ENCODE results near the gene OR10H1.
"Not testable (repeated sequence)": the region's sequence is repeated elsewhere in the genome, so short reads cannot be mapped to it uniquely, and the experiment has no call there.

OR10H1 gene

DNA sequence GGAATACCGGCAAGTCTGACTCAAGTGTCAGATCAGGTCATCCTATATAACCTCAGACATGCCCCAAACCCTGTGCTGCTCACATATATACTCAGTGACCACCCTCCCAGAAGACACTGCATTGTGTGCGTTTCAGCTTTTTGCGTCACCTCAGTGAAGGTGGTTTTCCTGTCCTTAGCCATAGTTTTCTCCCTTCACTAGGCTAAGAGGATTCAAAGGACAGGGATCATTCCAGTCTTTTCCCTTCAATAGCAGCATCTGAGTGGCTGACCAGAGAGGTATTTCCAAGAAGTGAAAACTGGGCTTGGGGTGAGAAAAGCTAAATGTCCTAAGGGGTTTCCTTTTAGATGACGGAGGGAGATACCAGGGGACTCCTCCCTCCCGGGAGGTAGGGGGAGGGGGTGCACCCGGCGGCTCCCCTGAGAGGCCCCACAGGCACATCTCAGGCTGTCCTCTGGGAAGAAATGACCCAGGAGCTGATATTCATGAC lies 12.7 kb upstream of the OR10H1 start:
- no peak for DNase-seq

DNA sequence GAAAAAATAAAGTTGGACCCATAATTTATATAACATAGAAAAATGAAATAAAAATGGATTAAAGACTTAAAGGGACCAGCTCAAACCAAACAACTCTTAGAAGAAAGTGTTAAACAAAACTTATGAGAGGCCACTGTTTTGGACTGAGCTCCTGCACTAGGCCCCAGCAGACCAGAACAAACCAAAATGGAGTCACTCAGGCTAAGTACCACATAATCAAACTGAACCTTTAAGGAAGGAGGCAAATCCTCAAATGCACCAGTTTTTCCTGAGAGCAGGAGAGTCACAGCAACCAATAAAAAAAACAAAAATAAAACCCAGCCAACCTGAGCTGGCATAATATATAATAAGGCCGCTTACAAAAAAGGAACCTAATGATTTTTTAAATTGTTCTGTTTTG lies 10.3 kb upstream of the OR10H1 start:
- DNase-seq = no peak

DNA sequence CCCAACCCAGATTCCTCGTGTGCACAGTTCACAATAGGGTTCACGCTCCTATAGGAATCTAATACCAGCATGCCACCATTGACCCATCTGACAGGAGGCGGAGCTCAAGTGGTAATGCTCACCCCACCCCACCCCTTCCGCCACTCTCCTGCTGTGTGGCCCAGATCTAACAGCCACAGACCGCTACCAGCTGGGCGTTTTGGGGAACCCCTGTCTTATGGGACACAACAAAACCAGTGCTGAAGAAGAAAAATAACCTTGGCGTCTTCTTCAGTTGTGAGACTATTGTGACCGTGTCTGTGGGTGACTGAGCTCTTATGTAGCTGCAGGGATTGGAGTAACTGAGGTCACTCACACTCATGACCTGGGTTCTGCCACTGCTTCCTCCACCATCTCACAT lies 5.2 kb upstream of the OR10H1 start:
- no peak for DNase-seq

- no peak for DNase-seq
Observed at GRCh38 chr19:15813916-15814315, 1.5 kb downstream of the OR10H1 start.

DNA sequence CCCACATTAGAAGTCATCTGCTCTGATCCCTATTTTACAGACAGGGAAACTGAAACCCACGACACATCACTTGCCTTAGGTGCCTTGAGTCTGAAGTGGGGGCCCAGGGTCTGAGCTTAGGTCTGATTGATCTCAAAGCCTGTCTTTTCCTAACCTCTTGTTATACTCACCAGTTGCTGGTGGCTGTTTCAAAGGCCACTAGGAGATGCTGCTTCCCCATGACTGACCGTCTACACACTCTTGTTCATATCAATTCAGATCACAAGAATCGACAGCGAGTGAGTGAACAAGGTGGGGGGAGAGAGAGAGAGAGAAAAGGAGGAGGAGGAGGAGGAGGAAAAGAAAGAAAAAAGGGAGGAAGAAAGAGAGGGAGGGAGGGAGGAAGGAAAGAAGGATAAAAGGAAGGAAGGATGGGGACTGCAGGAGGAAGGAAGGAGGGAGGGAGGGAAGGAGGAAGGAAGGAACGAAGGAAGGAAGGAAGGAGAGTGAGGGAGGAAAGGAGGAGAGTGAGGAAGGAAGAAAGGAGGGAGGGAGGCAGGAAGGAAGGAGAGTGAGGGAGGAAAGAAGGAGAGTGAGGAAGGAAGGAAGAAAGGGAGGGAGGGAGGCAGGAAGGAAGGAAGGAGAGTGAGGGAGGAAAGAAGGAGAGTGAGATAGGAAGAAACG lies 3.3 kb downstream of the OR10H1 start:
- peak; percentile 36 for DNase-seq

DNA sequence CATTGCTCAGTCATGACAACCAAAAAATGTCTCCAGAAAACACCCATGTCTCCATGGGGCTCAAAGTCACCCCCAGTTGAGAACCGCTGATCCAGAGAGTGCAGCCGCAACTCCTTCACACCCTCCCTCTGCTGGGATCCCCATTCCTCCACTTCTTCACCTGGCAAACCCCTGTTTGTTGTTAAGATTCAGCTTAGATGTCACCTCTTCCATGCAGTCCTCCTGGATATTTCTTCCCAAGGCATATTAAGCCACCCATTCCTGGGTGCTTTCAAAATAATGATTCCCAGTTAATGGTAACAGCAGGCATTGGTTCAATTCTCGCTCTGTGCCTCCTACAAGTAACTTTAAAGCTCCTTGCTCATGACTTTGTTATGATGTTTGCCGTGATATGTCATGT lies 4.0 kb downstream of the OR10H1 start:
- DNase-seq = no peak

- no peak for DNase-seq
Observed at GRCh38 chr19:15810335-15810734, 5.1 kb downstream of the OR10H1 start.

DNA sequence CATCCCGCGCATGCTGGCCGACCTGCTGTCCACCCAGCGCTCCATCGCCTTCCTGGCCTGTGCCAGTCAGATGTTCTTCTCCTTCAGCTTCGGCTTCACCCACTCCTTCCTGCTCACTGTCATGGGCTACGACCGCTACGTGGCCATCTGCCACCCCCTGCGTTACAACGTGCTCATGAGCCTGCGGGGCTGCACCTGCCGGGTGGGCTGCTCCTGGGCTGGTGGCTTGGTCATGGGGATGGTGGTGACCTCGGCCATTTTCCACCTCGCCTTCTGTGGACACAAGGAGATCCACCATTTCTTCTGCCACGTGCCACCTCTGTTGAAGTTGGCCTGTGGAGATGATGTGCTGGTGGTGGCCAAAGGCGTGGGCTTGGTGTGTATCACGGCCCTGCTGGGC lies 21.2 kb downstream of the OR10H1 start:
- not testable (repeated sequence) for DNase-seq

DNA sequence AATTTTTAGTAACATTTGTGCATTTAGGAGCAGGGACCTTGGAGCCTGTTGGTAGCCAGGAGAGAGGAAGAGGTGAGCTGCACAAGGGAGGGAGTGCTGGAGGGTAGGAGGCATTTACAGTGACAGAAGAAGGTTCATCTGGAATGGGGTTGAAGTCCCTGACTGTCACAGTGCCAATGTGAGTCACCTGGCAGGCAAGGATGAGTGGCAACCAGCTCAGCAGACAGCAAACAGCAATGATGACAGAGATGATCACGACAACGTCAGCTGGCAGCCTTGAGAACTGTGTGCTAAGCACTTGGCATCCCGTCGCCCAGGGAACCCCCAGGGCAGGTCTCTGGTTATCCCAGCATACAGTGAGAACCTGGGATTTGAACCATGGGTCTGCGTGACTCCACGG lies 25.4 kb downstream of the OR10H1 start:
- no peak for DNase-seq

DNA sequence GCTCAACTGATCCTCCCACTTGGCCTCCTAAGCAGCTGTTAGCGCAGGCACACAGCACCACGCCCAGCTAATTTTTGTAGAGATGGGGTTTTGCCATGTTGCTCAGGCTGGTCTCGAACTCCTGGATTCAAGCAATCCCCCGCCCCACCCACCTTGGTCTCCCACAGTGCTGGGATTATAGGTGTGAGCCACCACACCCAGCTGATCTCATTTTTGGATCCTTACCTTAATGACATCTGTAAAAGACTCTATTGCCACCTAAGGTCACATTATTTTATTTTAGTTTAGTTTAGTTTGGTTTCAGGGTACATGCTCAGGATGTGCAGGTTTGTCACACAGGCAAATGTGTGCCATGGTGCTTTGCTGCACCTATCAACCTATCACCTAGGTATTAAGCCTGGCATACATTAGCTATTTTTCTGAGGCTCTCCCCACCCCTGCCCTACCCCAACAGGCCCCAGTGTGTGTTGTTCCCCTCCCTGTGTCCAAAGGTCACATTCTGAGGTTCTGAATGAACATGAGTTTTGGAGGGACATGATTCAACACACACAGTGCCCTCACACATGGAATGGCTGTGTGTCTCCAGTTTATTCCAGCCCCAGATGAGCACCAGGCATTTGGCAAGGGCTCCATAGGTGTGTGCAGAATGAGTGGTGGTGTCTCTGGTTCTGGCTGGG lies 26.7 kb downstream of the OR10H1 start:
- no peak for DNase-seq

DNA sequence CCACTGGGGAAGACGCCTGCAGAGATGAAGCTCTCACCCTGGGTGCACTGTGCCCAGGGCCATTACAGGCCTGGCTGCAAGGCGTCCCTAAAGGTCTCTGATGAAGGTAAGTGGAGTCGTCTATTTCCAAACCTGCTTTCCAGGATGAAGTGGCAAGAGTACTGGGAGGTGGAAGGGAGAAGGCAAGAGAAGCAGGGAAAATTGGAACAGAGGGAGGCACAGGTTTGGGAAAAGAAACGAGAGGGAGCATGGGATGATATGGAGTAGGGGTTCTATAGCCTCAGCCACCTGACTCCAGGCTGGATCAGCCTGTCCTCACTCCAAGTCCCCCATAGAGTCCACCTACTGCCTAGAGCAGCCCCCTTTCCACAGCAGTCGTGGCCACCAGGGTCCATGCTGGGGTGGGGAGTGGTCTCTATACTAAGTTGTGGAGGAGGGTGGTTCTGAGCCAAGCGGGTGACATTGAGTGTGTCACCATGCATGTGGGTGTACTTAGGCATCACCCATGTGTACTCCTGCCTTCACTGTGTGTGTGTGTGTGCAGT lies 27.8 kb downstream of the OR10H1 start, which contains the start of gene OR10H5:
Gene OR10H5 (plus strand): TSS at position 51 of the 545 bp plus-strand sequence. CDS start 6,388 bp downstream, outside the sequence.
- DNase-seq = no peak

DNA sequence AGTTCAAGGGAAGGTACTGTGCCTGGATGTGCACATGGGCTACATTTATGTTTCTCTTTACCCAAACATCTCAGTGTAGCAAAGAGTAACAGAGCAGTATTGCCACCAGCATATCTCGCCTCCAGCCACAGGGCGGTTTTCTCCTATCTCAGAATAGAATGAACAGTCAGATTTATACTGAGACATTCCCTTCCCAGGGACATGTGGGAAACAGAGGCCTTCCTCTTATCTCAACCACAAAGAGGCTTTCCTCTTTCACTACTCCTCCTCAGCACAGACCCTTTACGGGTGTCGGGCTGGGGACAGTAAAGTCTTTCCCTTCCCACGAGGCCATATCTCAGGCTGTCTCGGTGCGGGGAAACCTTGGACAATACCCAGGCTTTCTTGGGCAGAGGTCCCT lies 32.6 kb downstream of the OR10H1 start:
- DNase-seq = peak; percentile 48

GRCh38 chr19:15782211-15782610 lies 33.3 kb downstream of the OR10H1 start:
- no peak for DNase-seq

DNA sequence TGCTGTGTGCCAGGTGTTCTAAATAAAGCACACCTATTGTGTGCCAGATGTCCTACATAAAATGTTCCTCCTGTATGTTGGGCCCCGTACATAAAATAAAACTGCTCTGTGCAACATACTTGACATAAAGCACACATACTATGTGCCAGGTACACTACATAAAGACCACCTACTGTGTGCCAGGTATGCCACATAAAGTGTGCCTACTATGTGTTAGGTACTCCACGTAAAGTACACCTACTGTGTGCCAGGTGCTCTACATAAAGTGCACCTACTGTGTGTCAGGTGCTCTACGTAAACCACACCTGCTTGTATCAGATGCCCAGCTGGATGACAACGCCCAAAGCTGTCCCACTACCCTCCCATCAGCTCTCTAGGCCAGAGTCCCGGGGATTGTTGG lies 33.8 kb downstream of the OR10H1 start:
- no peak for DNase-seq

DNA sequence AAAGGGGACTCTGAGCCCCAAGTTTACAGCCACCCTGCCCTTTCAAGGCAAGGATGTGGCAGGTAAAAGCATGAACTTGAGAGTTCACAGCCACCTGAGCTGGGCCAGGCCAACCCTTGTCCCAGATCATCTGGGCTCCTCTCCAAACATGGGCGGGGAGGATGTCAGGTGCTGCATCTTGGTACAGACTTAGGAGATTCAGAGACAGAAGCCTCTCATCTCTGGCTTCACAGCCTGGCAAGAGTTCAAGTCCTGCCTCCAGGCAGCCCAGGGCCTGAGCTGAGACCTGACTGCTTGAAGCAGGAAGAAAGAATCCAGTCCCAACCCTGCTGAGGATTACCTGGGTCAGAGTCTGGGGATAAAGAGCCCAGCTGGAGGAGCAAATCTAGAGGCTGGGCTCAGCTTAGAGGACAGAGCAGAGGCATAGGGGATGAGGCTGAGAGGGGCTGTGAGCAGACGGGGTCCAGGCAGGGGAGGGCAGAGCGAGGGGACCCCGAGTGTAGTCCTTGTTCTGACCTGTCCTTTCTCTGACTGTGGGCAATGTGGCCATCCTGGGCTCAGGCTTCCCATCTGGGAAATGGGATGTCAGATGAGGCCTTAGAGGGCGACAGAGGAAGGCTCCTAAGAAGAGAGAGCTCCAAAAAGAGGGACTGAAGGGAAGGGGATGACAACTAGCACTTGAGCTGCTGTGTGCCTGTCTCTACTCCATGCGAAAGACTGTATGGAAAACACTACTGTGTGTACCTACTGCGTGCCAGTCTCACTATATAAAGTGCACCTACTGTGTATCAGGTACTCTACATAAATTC lies 34.6 kb downstream of the OR10H1 start:
- DNase-seq = no peak

GRCh38 chr19:15779756-15780476 lies 35.5 kb downstream of the OR10H1 start:
- DNase-seq = no peak

- no peak for DNase-seq
Observed at GRCh38 chr19:15776991-15777970, 38.2 kb downstream of the OR10H1 start.

DNA sequence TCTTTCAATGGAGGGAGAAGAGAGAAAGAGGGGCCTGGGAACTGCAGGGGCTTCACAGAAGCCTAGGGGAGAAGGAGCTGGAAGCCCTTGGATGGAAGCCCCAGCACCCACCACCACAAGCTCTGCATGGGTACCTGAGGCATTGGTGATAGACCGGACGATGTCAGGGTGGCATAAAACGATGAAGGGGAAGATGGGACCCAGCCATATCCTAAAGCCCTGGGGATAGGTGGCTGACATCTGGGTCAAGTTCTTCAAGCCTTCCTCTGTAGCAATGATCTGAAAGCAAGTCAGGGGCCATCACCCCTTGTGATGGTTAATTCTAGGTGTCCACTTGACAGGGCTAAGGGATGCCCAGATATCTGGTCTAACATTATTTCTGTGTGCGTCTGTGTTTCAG lies 39.2 kb downstream of the OR10H1 start:
- DNase-seq = no peak

DNA sequence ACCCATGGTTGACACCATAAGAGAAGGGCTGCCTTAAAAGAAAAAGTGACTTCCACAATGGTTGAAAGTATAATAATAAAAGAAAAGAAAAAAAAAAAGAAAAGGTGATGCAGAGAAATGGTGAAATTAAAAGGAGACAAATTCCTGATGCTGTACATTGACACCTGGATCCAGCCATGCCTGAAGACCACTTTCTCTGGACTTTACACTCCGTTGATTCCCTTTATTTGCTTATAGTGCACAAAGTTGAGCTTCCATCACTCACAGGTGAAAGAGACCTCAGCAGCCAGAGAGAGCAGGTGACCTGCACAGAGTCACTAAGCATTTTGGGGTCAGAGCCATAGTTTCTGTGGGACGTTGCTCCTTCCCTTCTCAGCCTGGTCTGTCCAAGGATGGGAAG lies 40.2 kb downstream of the OR10H1 start:
- DNase-seq = no peak

- not testable (repeated sequence) for DNase-seq
Observed at GRCh38 chr19:15774159-15774558, 41.3 kb downstream of the OR10H1 start.

GRCh38 chr19:15769586-15769985 lies 45.9 kb downstream of the OR10H1 start:
- DNase-seq = peak; percentile 6

Measured in MV-4-11 (cell line).